ENCODE results near the gene TRAK2.

DNA sequence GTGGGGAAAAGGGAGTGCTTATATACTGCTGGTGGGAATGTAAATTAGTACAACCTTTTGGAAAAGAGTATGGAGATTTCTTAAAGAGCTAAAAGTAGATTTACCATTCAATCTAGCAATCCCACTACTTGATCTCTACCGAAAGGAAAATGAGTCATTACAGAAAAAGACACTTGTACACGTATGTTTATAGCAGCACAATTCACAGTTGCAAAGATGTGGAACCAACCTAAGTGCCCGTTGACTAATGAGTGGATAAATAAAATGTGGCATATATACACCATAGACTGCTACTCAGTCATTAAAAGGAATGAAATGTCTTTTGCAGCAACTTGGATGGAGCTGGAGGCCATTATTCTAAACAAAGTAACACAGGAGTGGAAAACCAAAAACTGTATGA lies 123.6 kb downstream of the TRAK2 start:
- TF ChIP-seq ZNF830 (CRISPR knock-in tag; IDR thresholded peaks at IDR 0.05), result no peak
- TF ChIP-seq SP2 (IDR thresholded peaks at IDR 0.05; ENCODE audit: extremely low read depth, low read depth, low read length, poor library complexity, severe bottlenecking), result no peak
- no peak for TF ChIP-seq PTRF (tag; IDR thresholded peaks at IDR 0.05)
- no peak for TF ChIP-seq KAT2B (IDR thresholded peaks at IDR 0.05; ENCODE audit: low read depth, low read length)
- TF ChIP-seq, protein P1, sequence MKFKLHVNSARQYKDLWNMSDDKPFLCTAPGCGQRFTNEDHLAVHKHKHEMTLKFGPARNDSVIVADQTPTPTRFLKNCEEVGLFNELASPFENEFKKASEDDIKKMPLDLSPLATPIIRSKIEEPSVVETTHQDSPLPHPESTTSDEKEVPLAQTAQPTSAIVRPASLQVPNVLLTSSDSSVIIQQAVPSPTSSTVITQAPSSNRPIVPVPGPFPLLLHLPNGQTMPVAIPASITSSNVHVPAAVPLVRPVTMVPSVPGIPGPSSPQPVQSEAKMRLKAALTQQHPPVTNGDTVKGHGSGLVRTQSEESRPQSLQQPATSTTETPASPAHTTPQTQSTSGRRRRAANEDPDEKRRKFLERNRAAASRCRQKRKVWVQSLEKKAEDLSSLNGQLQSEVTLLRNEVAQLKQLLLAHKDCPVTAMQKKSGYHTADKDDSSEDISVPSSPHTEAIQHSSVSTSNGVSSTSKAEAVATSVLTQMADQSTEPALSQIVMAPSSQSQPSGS (CRISPR knock-in tag; IDR thresholded peaks at IDR 0.05), result no peak
- TF ChIP-seq POLR2AphosphoS5 (IDR thresholded peaks at IDR 0.05; ENCODE audit: control insufficient read depth, insufficient read depth, low read depth, low read length), result no peak
- no peak for TF ChIP-seq ZNF146 (CRISPR knock-in tag; IDR thresholded peaks at IDR 0.05; ENCODE audit: unreplicated experiment)
- TF ChIP-seq, protein P2, sequence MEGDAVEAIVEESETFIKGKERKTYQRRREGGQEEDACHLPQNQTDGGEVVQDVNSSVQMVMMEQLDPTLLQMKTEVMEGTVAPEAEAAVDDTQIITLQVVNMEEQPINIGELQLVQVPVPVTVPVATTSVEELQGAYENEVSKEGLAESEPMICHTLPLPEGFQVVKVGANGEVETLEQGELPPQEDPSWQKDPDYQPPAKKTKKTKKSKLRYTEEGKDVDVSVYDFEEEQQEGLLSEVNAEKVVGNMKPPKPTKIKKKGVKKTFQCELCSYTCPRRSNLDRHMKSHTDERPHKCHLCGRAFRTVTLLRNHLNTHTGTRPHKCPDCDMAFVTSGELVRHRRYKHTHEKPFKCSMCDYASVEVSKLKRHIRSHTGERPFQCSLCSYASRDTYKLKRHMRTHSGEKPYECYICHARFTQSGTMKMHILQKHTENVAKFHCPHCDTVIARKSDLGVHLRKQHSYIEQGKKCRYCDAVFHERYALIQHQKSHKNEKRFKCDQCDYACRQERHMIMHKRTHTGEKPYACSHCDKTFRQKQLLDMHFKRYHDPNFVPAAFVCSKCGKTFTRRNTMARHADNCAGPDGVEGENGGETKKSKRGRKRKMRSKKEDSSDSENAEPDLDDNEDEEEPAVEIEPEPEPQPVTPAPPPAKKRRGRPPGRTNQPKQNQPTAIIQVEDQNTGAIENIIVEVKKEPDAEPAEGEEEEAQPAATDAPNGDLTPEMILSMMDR (IDR thresholded peaks at IDR 0.05 in 2 of 3, conservative IDR thresholded peaks at IDR 0.05 in 1 of 3; ENCODE audit: insufficient read depth in 2 of 3, low read depth in 1 of 3, low read length in 3 of 3), result no peak
- TF ChIP-seq RNF2 (IDR thresholded peaks at IDR 0.05), result no peak
- no peak for TF ChIP-seq MAFK (IDR thresholded peaks at IDR 0.05; ENCODE audit: low read length)
- TF ChIP-seq IRF2 (CRISPR knock-in tag; IDR thresholded peaks at IDR 0.05), result no peak
- TF ChIP-seq, protein P3, sequence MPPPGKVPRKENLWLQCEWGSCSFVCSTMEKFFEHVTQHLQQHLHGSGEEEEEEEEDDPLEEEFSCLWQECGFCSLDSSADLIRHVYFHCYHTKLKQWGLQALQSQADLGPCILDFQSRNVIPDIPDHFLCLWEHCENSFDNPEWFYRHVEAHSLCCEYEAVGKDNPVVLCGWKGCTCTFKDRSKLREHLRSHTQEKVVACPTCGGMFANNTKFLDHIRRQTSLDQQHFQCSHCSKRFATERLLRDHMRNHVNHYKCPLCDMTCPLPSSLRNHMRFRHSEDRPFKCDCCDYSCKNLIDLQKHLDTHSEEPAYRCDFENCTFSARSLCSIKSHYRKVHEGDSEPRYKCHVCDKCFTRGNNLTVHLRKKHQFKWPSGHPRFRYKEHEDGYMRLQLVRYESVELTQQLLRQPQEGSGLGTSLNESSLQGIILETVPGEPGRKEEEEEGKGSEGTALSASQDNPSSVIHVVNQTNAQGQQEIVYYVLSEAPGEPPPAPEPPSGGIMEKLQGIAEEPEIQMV (tag; conservative IDR thresholded peaks at IDR 0.05; ENCODE audit: low read depth), result no peak
- no peak for TF ChIP-seq EZH2 (IDR thresholded peaks at IDR 0.05; ENCODE audit: borderline replicate concordance, low read depth, low read length)
- TF ChIP-seq SIX5 (IDR thresholded peaks at IDR 0.05; ENCODE audit: borderline replicate concordance in 1 of 2, insufficient read depth in 1 of 2, low read depth in 1 of 2, low read length in 2 of 2), result no peak

All from K562 (cell line).